ENCODE data around the gene RASGEF1C. TPM values are rescaled to one million over a fixed set of nuclear protein-coding genes. Genes with fewer than 3 reads are reported as not detected.
"Not testable (repeated sequence)": the region's sequence is repeated elsewhere in the genome, so short reads cannot be mapped to it uniquely, and the experiment has no call there.

Gene RASGEF1C
- total RNA-seq, 2 experiments from 2014 or later: not detected

GRCh38 chr5:180216646-180217171 is 7.7 kb upstream of the RASGEF1C start:
- CTCF ChIA-PET: no interaction called here
- Mint-ChIP-seq H3K4me1 (no peaks in the 10 kb centered on the region), H3K36me3 (ENCODE audit: low read depth) (no peaks in the 10 kb centered on the region), H3K27me3 (peaks cover 6% of the 10 kb centered on the region), H3K9me3 (peaks cover 30% of the 10 kb centered on the region), H3K4me3 (no peak overlapping the region), H3K27ac (no peak overlapping the region)
- DNase-seq: no peak
- POLR2A ChIA-PET: no interaction called here

- Mint-ChIP-seq H3K27me3 (peaks cover 6% of the 10 kb centered on the region), H3K4me1 (no peaks in the 10 kb centered on the region), H3K4me3 (no peak overlapping the region), H3K27ac (no peak overlapping the region), H3K9me3 (peaks cover 30% of the 10 kb centered on the region), H3K36me3 (ENCODE audit: low read depth) (no peaks in the 10 kb centered on the region)
- POLR2A ChIA-PET: no interaction called here
- CTCF ChIA-PET: no interaction called here
- no peak for DNase-seq
Measured at GRCh38 chr5:180215783-180216630, 7.0 kb upstream of the RASGEF1C start.

GRCh38 chr5:180214870-180215770 is 6.1 kb upstream of the RASGEF1C start:
- Mint-ChIP-seq H3K27ac (no peak overlapping the region), H3K36me3 (ENCODE audit: low read depth) (no peaks in the 10 kb centered on the region), H3K4me1 (no peaks in the 10 kb centered on the region), H3K9me3 (peaks cover 27% of the 10 kb centered on the region), H3K27me3 (peaks cover 6% of the 10 kb centered on the region), H3K4me3 (no peak overlapping the region)
- no peak for DNase-seq
- ChIA-PET CTCF (interaction anchor here (0.6 kb wide), 1 partner anchor 994 kb away, joined by 3 read pairs; no protein-coding TSS in a partner anchor), POLR2A (no interaction called here)

GRCh38 chr5:180213657-180214207 is 4.7 kb upstream of the RASGEF1C start:
- CTCF ChIA-PET: no interaction called here
- H3K4me3 Mint-ChIP-seq: no peak overlapping the region
- H3K9me3 Mint-ChIP-seq: peaks cover 15% of the 10 kb centered on the region
- POLR2A ChIA-PET: no interaction called here
- no peak overlapping the region for H3K27ac Mint-ChIP-seq
- peaks cover 6% of the 10 kb centered on the region for H3K27me3 Mint-ChIP-seq
- no peaks in the 10 kb centered on the region for H3K36me3 Mint-ChIP-seq (ENCODE audit: low read depth)
- H3K4me1 Mint-ChIP-seq: peaks cover 2% of the 10 kb centered on the region
- DNase-seq: no peak

- Mint-ChIP-seq H3K27ac (no peak overlapping the region), H3K36me3 (ENCODE audit: low read depth) (no peaks in the 10 kb centered on the region), H3K9me3 (peaks cover 10% of the 10 kb centered on the region), H3K4me1 (peaks cover 5% of the 10 kb centered on the region), H3K27me3 (peaks cover 9% of the 10 kb centered on the region), H3K4me3 (no peak overlapping the region)
- ChIA-PET CTCF (no interaction called here), POLR2A (no interaction called here)
- DNase-seq: no peak
Measured at GRCh38 chr5:180213256-180213600, 4.2 kb upstream of the RASGEF1C start.

- Mint-ChIP-seq H3K4me1 (peaks cover 7% of the 10 kb centered on the region), H3K9me3 (peaks cover 6% of the 10 kb centered on the region), H3K36me3 (ENCODE audit: low read depth) (no peaks in the 10 kb centered on the region), H3K27ac (no peak overlapping the region), H3K27me3 (peaks cover 16% of the 10 kb centered on the region), H3K4me3 (no peak overlapping the region)
- ChIA-PET CTCF (interaction anchor here (1.1 kb wide), 1 partner anchor 32 kb away, joined by 3 read pairs; no protein-coding TSS in a partner anchor), POLR2A (no interaction called here)
- no peak for DNase-seq
Measured at GRCh38 chr5:180212363-180213255, 3.6 kb upstream of the RASGEF1C start.

GRCh38 chr5:180211761-180212035 is 2.7 kb upstream of the RASGEF1C start:
- POLR2A ChIA-PET: no interaction called here
- H3K27ac Mint-ChIP-seq: no peak overlapping the region

GRCh38 chr5:180210961-180211760 is 2.1 kb upstream of the RASGEF1C start:
- H3K27ac Mint-ChIP-seq: no peak overlapping the region
- no peaks in the 10 kb centered on the region for H3K36me3 Mint-ChIP-seq (ENCODE audit: low read depth)
- CTCF ChIA-PET: interaction anchor here (0.6 to 1.1 kb wide), 2 partner anchors 33 to 1715 kb away, joined by 3 read pairs; no protein-coding TSS in a partner anchor
- peaks cover 25% of the 10 kb centered on the region for H3K27me3 Mint-ChIP-seq
- POLR2A ChIA-PET: no interaction called here
- H3K9me3 Mint-ChIP-seq: peaks cover 6% of the 10 kb centered on the region
- H3K4me3 Mint-ChIP-seq: no peak overlapping the region
- DNase-seq: no peak
- peaks cover 7% of the 10 kb centered on the region for H3K4me1 Mint-ChIP-seq

More at GRCh38 chr5:180211761-180212035, 2.7 kb upstream of the RASGEF1C start:
- CTCF ChIA-PET: interaction anchor here (0.6 to 1.1 kb wide), 2 partner anchors 32 to 1715 kb away, joined by 3 read pairs; no protein-coding TSS in a partner anchor
- Mint-ChIP-seq H3K9me3 (peaks cover 6% of the 10 kb centered on the region), H3K36me3 (ENCODE audit: low read depth) (no peaks in the 10 kb centered on the region), H3K27me3 (peaks cover 23% of the 10 kb centered on the region), H3K4me3 (no peak overlapping the region), H3K4me1 (peaks cover 7% of the 10 kb centered on the region)
- DNase-seq: no peak

- DNase-seq, H3K4me3 Mint-ChIP-seq: not testable (repeated sequence)
- H3K27me3 Mint-ChIP-seq: peaks cover 28% of the 10 kb centered on the region
Measured at GRCh38 chr5:180210077-180210476, 1.1 kb upstream of the RASGEF1C start.

GRCh38 chr5:180208435-180209081 is 453 bp downstream of the RASGEF1C start:
- no peak overlapping the region for H3K4me3 Mint-ChIP-seq
- H3K27ac Mint-ChIP-seq: no peak overlapping the region
- CTCF ChIA-PET: interaction anchor here (1.0 to 1.9 kb wide), 5 partner anchors 14 to 120 kb away, joined by 3 to 7 read pairs (median 3); no protein-coding TSS in a partner anchor
- POLR2A ChIA-PET: no interaction called here
- H3K36me3 Mint-ChIP-seq (ENCODE audit: low read depth): no peaks in the 10 kb centered on the region
- DNase-seq: no peak
- H3K4me1 Mint-ChIP-seq: peaks cover 7% of the 10 kb centered on the region
- H3K9me3 Mint-ChIP-seq: peaks cover 3% of the 10 kb centered on the region
- peaks cover 28% of the 10 kb centered on the region for H3K27me3 Mint-ChIP-seq

More at GRCh38 chr5:180210077-180210476, 1.1 kb upstream of the RASGEF1C start:
- H3K27ac Mint-ChIP-seq; H3K36me3 Mint-ChIP-seq (ENCODE audit: low read depth); POLR2A ChIA-PET; H3K4me1 Mint-ChIP-seq; H3K9me3 Mint-ChIP-seq; CTCF ChIA-PET: not testable (repeated sequence)

- ChIA-PET POLR2A (no interaction called here), CTCF (interaction anchor here (1.2 to 1.9 kb wide), 4 partner anchors 14 to 121 kb away, joined by 3 to 7 read pairs (median 4); no protein-coding TSS in a partner anchor)
- no peak overlapping the region for H3K4me3 Mint-ChIP-seq
- H3K4me1 Mint-ChIP-seq: peaks cover 7% of the 10 kb centered on the region
- no peaks in the 10 kb centered on the region for H3K36me3 Mint-ChIP-seq (ENCODE audit: low read depth)
- H3K27ac Mint-ChIP-seq: no peak overlapping the region
- peaks cover 25% of the 10 kb centered on the region for H3K27me3 Mint-ChIP-seq
- no peak for DNase-seq
- no peaks in the 10 kb centered on the region for H3K9me3 Mint-ChIP-seq
Measured at GRCh38 chr5:180208038-180208434, 975 bp downstream of the RASGEF1C start.

Measured in activated CD4-positive, alpha-beta T cell treated with anti-CD3 and anti-CD28 coated beads, Interleukin-2, amount 10 ng/mL, durations not matched to agents 7 days and 5 days (primary cell).